ENCODE data around the gene PEAK1.

DNA sequence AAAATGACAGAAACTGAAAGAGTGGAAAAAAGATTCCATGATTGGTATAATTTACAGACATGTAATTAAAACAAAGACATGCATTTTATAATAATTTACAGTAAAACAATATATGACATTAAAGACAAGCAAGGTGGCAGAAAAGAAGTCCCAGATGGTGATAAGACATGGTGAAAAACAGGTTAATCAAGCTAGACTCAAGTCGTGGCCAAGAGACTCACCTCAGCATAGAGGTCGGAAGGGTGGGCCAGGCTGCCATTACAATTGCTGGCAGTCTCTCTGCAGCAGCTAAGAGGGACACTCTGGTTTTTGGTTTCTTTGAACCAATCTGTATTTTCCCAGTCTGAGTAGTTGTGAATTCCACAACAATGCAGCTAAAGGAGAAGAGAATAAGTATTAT, 367.3 kb downstream of the PEAK1 start:
- TF ChIP-seq GATA2 (IDR thresholded peaks at IDR 0.05; ENCODE audit: low read depth, low read length) (no peak), GATA3 (IDR thresholded peaks at IDR 0.05; ENCODE audit: low read depth, low read length) (no peak)

All from SH-SY5Y (cell line).